HG02642 (cell line): ENCODE data around the gene DCAF12.
A peak's percentile ranks its signal among the peaks of the same experiment; 100 is the strongest.
"Not testable (repeated sequence)": the region's sequence is repeated elsewhere in the genome, so short reads cannot be mapped to it uniquely, and the experiment has no call there.

Experiments
- ATAC-seq: cut with Tn5 transposase; IDR thresholded peaks from one replicate; pipeline ENCODE4 v1.9.1; 2021; ENCODE audit warnings: mild to moderate bottlenecking; ENCODE audit not compliant: unreplicated experiment, poor library complexity

DCAF12 gene

GRCh38 chr9:34072868-34073590, 53.5 kb downstream of the DCAF12 start:
- ATAC-seq: no peak

DNA sequence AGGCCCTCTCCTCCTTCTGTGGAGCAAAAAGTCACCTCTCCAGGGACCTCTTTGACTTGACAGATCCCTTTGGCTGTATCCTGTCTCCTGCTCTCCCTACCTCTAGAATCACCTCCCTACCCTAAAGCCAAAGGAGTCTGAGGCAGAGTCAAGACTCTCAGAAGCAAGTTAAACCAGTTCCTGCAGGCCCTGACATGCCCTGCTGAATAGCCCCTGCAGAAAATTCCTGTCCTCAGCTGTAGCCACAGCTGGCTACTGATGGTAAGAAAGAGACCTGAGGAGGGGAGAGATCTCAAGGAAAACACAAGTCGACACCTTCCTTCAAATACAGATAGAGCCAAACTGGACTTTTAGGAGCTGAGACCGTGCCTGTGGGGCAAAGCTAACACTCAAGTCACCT, 54.1 kb downstream of the DCAF12 start:
- ATAC-seq: no peak

GRCh38 chr9:34070606-34071324, 55.7 kb downstream of the DCAF12 start:
- ATAC-seq: no peak

GRCh38 chr9:34069831-34070230, 56.7 kb downstream of the DCAF12 start:
- no peak for ATAC-seq

GRCh38 chr9:34065541-34065940, 61.0 kb downstream of the DCAF12 start:
- no peak for ATAC-seq

DNA sequence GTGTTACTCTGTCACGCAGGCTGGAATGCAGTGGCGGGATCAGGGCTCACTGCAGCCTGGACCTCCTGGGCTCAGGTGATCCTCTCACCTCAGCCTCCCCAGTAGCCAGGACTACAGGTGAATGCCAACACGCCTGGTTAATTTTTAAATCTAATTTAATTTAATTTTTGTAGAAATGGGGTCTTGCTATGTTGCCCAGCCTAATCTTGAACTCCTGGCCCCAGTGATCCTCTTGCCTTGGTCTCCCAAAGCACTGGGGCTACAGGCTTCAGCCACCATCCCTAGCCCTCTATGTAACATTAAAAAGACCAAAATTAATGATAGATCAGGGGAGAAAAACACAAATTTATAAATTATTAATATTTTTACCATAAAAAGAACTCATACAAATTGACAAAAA, 66.5 kb downstream of the DCAF12 start:
- ATAC-seq: no peak

GRCh38 chr9:34059281-34059680, 67.2 kb downstream of the DCAF12 start:
- no peak for ATAC-seq

GRCh38 chr9:34049630-34050384, 76.7 kb downstream of the DCAF12 start:
- no peak for ATAC-seq

DNA sequence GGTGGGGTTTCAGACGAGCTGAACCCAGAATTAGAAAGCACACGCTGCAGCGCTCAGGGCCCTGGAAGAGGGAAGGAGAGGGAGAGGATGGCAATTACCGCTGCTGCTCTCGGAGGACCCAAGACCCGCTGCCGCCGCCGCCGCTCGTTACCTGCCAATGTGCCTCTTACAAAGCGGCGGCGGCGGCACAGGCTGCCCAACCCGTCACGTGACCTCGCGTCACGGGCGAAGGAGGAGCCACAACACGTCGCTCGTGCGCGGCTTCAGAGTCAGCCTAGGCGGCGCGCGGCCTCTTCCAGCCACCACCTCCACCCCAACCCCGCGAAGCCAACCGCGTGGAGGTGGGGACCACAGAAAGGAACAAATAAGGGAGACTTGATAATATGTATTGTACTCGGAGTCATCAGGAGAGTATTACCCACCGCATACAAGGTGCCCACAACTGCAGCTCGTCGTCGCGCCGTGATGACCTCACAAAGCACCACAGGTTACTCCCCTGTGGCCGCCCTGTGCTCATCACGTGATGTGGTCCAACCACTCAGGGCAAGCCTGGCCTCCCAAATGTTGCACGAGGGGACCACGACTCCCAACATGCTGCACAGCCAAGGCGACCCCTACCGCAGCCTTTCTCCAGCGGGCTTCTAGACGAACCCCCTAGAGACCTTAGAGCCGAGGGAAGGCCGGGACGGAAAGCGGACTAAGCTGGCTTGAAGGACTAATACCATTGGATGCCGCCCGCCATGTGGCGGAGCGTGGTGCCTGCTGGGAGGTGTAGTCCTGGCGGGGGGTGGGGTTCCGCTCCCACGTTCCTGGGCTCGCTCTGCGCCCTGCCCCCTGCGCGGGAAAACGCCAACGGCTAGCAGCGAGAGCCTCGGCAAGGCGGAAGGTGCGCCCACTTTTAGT, 77.5 kb downstream of the DCAF12 start, which contains the start of gene UBAP2:
UBAP2 (minus strand) TSS at position 161 of the 903 bp plus-strand sequence. CDS start 31,739 bp downstream, outside the sequence.
- ATAC-seq: peak; percentile 83

DNA sequence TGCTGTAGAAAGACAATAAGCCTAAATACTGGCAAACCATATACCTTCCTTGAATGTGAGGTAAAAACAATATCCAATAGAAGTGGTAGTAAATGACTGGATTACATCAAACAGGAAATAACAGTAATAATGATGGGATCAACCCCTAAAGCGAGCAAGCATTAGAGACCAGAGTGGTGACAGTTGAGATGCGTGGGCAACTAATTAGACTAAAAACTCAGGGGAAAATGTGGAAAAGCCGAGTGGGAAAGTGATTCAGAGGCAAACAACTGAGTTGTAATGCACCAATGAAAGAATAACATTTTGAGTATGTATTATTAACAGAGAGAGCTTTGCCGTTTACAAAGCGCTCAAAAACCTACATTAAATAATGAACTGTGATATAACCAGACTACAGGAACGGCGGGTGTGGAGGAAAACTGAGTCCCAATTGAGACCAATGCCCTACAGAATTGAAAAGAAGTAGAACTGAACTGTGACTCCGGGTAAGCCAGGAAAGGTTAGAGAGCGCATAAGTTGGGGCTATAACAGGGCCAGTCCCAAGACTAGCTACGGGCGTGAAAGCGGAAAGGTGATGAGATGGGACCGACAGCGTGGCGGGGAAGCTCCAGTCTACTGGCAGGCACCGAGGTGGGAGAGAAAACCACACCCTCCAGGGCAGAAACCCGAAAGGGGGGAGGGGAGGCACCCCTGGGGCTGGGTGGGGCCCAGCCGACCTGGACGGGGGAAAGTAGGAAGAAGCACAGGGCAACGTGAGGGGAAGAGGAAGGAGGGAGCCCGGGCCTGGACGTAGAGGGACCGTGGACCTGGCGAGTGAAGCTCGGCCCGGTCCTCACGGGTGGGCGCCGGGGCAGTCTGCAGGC, 78.4 kb downstream of the DCAF12 start:
- ATAC-seq: peak; percentile 35

DNA sequence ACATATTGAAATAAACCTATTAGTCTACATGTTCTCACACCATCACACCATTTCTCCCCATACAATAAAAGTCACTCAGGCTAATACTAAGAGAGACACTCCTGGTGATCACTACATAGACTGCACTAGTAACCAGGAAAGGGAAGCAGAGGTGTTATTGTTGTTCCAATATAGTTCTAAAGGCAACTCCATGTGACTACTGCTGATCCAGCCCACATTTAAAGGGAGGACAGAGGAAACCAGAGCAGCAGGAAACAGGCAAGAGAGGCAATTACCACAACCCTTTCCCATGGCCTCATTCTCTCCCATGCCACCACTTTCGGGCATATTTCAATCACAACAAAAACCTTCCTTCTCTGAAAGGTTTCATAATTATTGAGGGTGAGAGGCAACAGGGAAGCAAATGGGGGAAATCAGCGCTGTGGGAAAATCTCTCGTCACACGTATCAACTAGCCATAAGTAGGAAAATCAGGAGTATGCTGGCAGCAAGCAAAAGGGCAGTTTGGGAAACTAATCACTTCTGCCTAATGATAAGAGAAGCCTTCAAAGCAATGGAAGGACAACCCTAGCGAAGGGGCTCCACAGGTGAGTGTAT, 79.6 kb downstream of the DCAF12 start:
- ATAC-seq: no peak

DNA sequence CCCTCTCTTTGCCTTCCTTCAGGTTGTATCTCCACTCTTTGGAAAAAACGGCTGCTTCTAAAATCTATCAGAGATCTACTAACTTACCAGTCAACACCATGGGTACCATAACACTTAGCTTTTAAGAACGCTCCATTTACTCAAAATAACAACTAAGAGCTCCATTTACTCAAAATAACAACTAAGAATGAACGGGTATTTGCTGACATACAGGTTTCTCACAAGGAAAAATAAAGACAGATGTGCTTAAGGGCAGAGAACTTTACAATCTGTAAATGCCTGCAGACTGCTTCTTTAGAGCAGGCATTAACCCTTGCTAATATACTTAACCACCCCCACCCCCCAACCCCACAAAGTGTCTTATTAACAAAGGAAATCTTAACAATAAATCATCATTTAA, 80.6 kb downstream of the DCAF12 start:
- ATAC-seq: no peak

DNA sequence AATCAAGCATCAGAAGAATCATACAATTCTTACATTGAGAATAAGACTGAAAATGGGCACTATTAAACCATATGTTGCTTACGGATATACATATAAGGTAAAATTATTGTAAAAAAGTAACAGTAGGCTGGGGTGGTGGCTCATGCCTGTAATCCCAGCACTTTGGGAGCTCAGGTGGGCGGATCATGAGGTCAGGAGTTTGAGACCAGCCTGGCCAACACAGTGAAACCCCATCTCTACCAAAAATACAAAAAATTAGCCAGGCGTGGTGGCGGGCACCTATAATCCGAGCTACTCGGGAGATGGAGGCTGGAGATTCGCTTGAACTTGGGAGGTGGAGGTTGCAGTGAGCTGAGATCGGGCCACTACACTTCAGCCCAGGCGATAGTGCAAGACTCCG, 84.4 kb downstream of the DCAF12 start:
- not testable (repeated sequence) for ATAC-seq

DNA sequence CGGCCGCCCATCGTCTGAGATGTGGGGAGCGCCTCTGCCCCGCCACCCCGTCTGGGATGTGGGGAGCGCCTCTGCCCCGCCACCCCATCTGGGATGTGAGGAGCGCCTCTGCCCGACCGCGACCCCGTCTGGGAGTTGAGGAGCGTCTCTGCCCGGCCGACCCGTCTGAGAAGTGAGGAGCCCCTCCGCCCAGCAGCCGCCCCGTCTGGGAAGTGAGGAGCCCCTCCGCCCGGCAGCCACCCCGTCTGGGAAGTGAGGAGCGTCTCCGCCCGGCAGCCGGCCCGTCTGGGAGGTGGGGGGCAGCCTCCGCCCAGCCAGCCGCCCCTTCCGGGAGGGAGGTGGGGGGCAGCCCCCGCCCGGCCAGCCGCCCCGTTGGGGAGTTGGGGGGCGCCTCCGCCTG, 87.6 kb downstream of the DCAF12 start:
- ATAC-seq: not testable (repeated sequence)

DNA sequence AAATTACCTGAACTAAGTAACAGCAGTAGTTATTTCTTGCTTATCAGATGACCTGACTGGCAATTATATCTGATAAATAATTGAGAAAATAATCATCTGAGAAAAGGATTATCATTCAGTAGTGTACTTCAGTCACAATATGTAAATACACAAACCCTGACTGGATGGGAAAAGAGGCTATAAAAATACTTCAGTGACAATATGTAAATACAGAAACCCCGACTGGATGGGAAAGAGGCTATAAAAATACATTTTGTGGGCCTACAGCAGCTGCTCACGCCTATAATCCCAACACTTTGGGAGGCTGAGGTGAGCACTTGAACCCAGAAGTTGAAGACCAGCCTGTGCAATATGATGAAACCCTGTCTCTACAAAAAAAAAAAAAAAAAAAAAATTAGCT, 88.9 kb downstream of the DCAF12 start:
- no peak for ATAC-seq

DNA sequence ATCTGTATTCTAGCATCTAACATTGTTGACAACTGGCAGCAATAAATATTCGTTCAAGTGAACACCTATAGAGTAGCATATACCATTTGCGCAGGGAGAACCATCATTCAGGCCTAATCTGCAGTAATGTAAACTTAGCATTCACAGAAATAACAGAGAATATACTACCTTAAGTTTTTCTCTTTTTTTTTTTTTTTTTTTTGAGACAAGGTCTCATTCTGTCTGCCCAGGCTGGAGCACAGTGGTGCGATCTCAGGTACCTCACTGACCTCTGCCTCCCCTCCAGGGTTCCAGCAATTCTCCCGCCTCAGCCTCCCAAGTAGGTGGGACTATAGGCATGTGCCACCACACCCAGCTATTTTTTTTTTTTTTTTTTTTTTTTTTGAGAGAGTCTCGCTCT, 89.9 kb downstream of the DCAF12 start:
- no peak for ATAC-seq
